Caco-2 (cell line): Measurements from ENCODE around the gene ZNF112. TPM values are rescaled to one million over a fixed set of nuclear protein-coding genes. Genes with fewer than 3 reads are reported as not detected.

Source experiments
- BruUV-seq: library from RNA; stranded (reverse); fragments of 400-500 nt; replicated peaks from 2 replicates; lab custom pipeline; 2021; lab: Mats Ljungman, UMichigan
- CTCF ChIA-PET: fragments of 300-600 bp; sonication (Branson Sonifier 250); formaldehyde crosslinking; loops from one replicate; lab custom pipeline; 2022; ENCODE audit warnings: antibody characterized with exemption; lab: Charles Lee
- POLR2A ChIA-PET: fragments of 300-600 bp; sonication (Branson Sonifier 250); formaldehyde crosslinking; loops from one replicate; lab custom pipeline; 2022; ENCODE audit warnings: antibody characterized with exemption; lab: Charles Lee
- DNase-seq, 2 experiments: peaks; one replicate each; pipeline versions ENCODE4 v3.0.0 to v3.0.0-alpha.2; 2020 to 2022
- H3K27me3 ChIP-seq: replicated peaks from 2 replicates; pipeline ENCODE4 v1.6.0; 2011; ENCODE audit warnings: low read length; ENCODE audit not compliant: control insufficient read depth, insufficient read depth
- H3K36me3 ChIP-seq: 2 replicates; pipeline ENCODE4 v1.5.1; 2011; ENCODE audit warnings: low read length; ENCODE audit not compliant: control insufficient read depth, insufficient read depth
- H3K4me1 ChIP-seq: fragments of 250-450 bp; sonication (Bioruptor Pico); 2 replicates; pipeline ENCODE4 v1.5.1; 2020; ENCODE audit warnings: mild to moderate bottlenecking
- H3K4me3 ChIP-seq: 2 replicates; pipeline ENCODE4 v1.5.1; 2011; ENCODE audit warnings: low read depth, mild to moderate bottlenecking, control low read depth, low read length
- H3K9me3 ChIP-seq: fragments of 250-450 bp; sonication (Bioruptor Pico); 2 replicates; pipeline ENCODE4 v1.5.1; 2020; ENCODE audit warnings: mild to moderate bottlenecking, moderate library complexity
- H3K27ac Mint-ChIP-seq: one replicate; pipeline ENCODE4 v1.8.0; 2022; ENCODE audit warnings: mixed read lengths; ENCODE audit not compliant: unreplicated experiment
- H3K27me3 Mint-ChIP-seq: one replicate; pipeline ENCODE4 v1.8.0; 2022; ENCODE audit warnings: mixed read lengths; ENCODE audit not compliant: insufficient read depth, unreplicated experiment
- H3K36me3 Mint-ChIP-seq: one replicate; pipeline ENCODE4 v1.8.0; 2022; ENCODE audit warnings: mild to moderate bottlenecking, mixed read lengths; ENCODE audit not compliant: insufficient read depth, unreplicated experiment
- H3K4me1 Mint-ChIP-seq: one replicate; pipeline ENCODE4 v1.8.0; 2022; ENCODE audit warnings: low read depth, mixed read lengths; ENCODE audit not compliant: unreplicated experiment
- H3K4me3 Mint-ChIP-seq: one replicate; pipeline ENCODE4 v1.8.0; 2022; ENCODE audit warnings: mild to moderate bottlenecking, moderate library complexity, mixed read lengths; ENCODE audit not compliant: unreplicated experiment
- H3K9me3 Mint-ChIP-seq: one replicate; pipeline ENCODE4 v1.8.0; 2022; ENCODE audit warnings: mixed read lengths; ENCODE audit not compliant: unreplicated experiment
- intact Hi-C: fragments of 100-400 bp; cut with micrococcal nuclease; formaldehyde crosslinking; loops from one replicate; pipeline ENCODE4 v1.10.0; 2022; ENCODE audit not compliant: unreplicated experiment
- total RNA-seq: library from RNA; stranded (reverse); gene quantifications from 2 replicates; pipeline ENCODE4 v1.2.3, GENCODE V29; 2022
- TF ChIP-seq, protein P1 (sequence below), 2 experiments: fragments of 200-600 bp in 1 of 2; IDR thresholded peaks; 1 replicate in 1 of 2; 2 replicates in 1 of 2; pipeline versions ENCODE4 v1.5.1 to v1.8.0; 2011 to 2022; ENCODE audit warnings: antibody characterized with exemption in 1 of 2, control low read depth in 1 of 2, inconsistent platforms in 1 of 2, low read depth in 1 of 2, low read length in 1 of 2, mild to moderate bottlenecking in 1 of 2, moderate library complexity in 1 of 2; ENCODE audit not compliant: insufficient read depth in 1 of 2, severe bottlenecking in 1 of 2, unreplicated experiment in 1 of 2

The ZNF112 gene
- total RNA-seq, 1 experiment from 2014 or later = 6.1 TPM

DNA sequence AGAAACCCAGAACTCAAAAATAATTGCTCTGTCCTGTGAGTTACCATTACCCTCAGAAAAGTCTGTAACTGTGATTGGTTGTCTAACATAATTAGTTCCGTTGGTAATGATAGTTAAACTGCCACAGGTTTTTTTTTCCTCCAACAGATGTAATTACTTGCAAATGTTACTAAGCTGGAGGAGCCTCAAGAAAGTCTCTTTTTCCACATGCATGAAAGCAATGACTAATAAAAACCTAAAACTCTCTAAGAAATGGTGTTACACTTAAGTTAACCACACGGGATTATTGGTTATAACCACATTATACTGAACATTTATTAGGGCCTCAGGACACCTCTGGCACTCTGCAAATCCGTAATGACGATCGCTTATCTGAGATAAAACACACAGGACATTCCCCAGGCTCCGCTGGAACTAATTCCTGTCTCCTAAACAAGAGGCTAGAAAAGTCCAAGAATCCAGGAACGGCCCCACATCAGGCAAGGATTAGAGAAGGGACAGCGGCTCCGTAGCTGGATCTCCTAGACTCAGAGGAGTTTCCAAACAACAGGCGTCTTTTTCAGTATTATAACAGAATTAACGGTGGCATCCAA is 52.4 kb downstream of the ZNF112 start:
- TSS peak; percentile 72 for BruUV-seq
- CTCF ChIA-PET = no interaction called here
- Histone ChIP-seq H3K27me3 (no peaks in the 10 kb centered on the region), H3K4me1 (peaks cover 6% of the 10 kb centered on the region; the same call in 1 of the 2 replicates), H3K36me3 (no peaks in the 10 kb centered on the region), H3K4me3 (peak overlapping the region; percentile 75), H3K9me3 (0 out of 2 replicates have a peak, but pooled peaks cover 3% of the 10 kb centered on the region)
- peak in 1 of 2 experiments; percentile 19 for DNase-seq
- intact Hi-C loops = no loop called here
- Mint-ChIP-seq H3K27ac (peak overlapping the region; percentile 60), H3K4me1 (no peaks in the 10 kb centered on the region), H3K9me3 (peaks cover 14% of the 10 kb centered on the region), H3K4me3 (peak overlapping the region; percentile 84), H3K36me3 (peaks cover 26% of the 10 kb centered on the region), H3K27me3 (no peaks in the 10 kb centered on the region)
- TF ChIP-seq, protein P1, sequence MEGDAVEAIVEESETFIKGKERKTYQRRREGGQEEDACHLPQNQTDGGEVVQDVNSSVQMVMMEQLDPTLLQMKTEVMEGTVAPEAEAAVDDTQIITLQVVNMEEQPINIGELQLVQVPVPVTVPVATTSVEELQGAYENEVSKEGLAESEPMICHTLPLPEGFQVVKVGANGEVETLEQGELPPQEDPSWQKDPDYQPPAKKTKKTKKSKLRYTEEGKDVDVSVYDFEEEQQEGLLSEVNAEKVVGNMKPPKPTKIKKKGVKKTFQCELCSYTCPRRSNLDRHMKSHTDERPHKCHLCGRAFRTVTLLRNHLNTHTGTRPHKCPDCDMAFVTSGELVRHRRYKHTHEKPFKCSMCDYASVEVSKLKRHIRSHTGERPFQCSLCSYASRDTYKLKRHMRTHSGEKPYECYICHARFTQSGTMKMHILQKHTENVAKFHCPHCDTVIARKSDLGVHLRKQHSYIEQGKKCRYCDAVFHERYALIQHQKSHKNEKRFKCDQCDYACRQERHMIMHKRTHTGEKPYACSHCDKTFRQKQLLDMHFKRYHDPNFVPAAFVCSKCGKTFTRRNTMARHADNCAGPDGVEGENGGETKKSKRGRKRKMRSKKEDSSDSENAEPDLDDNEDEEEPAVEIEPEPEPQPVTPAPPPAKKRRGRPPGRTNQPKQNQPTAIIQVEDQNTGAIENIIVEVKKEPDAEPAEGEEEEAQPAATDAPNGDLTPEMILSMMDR (IDR thresholded peaks at IDR 0.05; ENCODE audit: insufficient read depth in 1 of 2, low read depth in 1 of 2, low read length in 1 of 2, severe bottlenecking in 1 of 2, unreplicated experiment in 1 of 2) = no peak
- POLR2A ChIA-PET = interaction anchor here (1.5 kb wide), 1 partner anchor 44 kb away, joined by 4 read pairs; no protein-coding TSS in a partner anchor

DNA sequence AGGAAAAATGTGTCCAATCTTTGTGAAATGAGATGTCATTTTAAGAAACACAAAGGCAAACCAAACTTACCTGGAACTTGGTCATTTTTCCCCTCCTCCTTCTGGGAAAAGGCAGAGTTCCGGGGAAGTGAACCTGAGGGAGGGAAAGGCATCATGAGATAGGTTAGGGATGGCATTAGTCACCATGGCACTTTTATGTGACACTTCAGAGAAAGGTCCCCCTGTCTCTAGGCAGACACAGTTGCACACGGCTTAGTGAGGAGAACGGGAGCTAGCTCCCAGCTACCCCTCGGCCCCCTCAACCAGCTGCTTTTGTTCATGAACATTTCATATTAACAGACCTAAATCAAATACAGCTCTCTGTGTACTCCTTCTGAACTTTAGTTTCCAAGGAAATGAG is 53.2 kb downstream of the ZNF112 start:
- Mint-ChIP-seq H3K4me1 (no peaks in the 10 kb centered on the region), H3K36me3 (peaks cover 30% of the 10 kb centered on the region), H3K27me3 (no peaks in the 10 kb centered on the region), H3K4me3 (peak overlapping the region; percentile 84), H3K9me3 (peaks cover 7% of the 10 kb centered on the region), H3K27ac (no peak overlapping the region)
- H3K9me3 ChIP-seq = 0 out of 2 replicates have a peak, but pooled peaks cover 3% of the 10 kb centered on the region
- H3K27me3 ChIP-seq = no peaks in the 10 kb centered on the region
- CTCF ChIA-PET = no interaction called here
- no peak for DNase-seq
- no TSS peak for BruUV-seq
- TF ChIP-seq, protein P1 (IDR thresholded peaks at IDR 0.05; ENCODE audit: insufficient read depth in 1 of 2, low read depth in 1 of 2, low read length in 1 of 2, severe bottlenecking in 1 of 2, unreplicated experiment in 1 of 2) = no peak
- no peaks in the 10 kb centered on the region for H3K36me3 ChIP-seq
- H3K4me1 ChIP-seq = peaks cover 6% of the 10 kb centered on the region; the same call in 1 of the 2 replicates
- POLR2A ChIA-PET = interaction anchor here (1.5 kb wide), 1 partner anchor 43 kb away, joined by 4 read pairs; no protein-coding TSS in a partner anchor
- intact Hi-C loops = no loop called here
- H3K4me3 ChIP-seq = 0 out of 2 replicates have a peak overlapping the region, but pooled peaks have one; percentile 75

DNA sequence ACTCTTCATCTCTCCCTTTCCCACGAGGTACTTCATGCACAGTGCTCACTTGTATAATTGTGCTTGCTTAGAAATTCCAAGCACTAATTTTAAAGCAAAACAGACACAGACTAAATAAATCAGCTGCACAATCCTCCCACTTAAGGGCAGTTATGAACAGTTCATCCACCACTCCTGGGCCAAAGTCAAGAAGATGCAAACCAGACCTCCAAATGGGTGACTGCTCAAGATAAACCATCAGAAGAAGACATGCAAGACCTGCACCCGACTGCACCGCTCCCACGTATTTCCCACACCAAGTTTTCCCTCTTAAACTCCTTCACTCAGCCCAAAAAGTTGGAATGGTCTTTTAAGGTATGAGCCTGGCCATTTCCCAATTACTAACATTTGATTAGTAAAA is 71.5 kb downstream of the ZNF112 start:
- Histone ChIP-seq H3K27me3 (no peaks in the 10 kb centered on the region), H3K4me3 (no peak overlapping the region), H3K36me3 (peaks cover 3% of the 10 kb centered on the region), H3K4me1 (no peaks in the 10 kb centered on the region), H3K9me3 (peaks cover 3% of the 10 kb centered on the region; the same call in 1 of the 2 replicates)
- Mint-ChIP-seq H3K27me3 (no peaks in the 10 kb centered on the region), H3K36me3 (peaks cover 26% of the 10 kb centered on the region), H3K27ac (no peak overlapping the region), H3K4me1 (no peaks in the 10 kb centered on the region), H3K9me3 (peaks cover 20% of the 10 kb centered on the region), H3K4me3 (no peak overlapping the region)
- TF ChIP-seq, protein P1 (IDR thresholded peaks at IDR 0.05; ENCODE audit: insufficient read depth in 1 of 2, low read depth in 1 of 2, low read length in 1 of 2, severe bottlenecking in 1 of 2, unreplicated experiment in 1 of 2) = no peak
- POLR2A ChIA-PET = no interaction called here
- CTCF ChIA-PET = no interaction called here
- BruUV-seq = no TSS peak
- DNase-seq = no peak
- intact Hi-C loops = no loop called here
